Activated T-cell treated with anti-CD3 and anti-CD28 coated beads, Interleukin-2, amount 50 U/mL, for 4 hours (primary cell): ENCODE data around the gene STEAP2. TPM values are rescaled to one million over a fixed set of nuclear protein-coding genes. Genes with fewer than 3 reads are reported as not detected.
"Not testable (repeated sequence)": the region's sequence is repeated elsewhere in the genome, so short reads cannot be mapped to it uniquely, and the experiment has no call there.

ENCODE experiments used
- ATAC-seq, 2 donors: fragments of 200-7000 bp; cut with Tn5 transposase; one replicate each; pipeline ENCODE4 v1.10.0; 2021
- DNase-seq: peaks from one replicate; pipeline ENCODE4 v3.0.0-alpha.2; 2020
- H3K27me3 Mint-ChIP-seq: one replicate; pipeline ENCODE4 v1.8.0; 2021; ENCODE audit warnings: low read depth, mixed read lengths
- H3K36me3 Mint-ChIP-seq: one replicate; pipeline ENCODE4 v1.8.0; 2022; ENCODE audit warnings: mixed read lengths; ENCODE audit not compliant: insufficient read depth
- H3K4me1 Mint-ChIP-seq: one replicate; pipeline ENCODE4 v1.8.0; 2021; ENCODE audit warnings: low read depth, mixed read lengths
- H3K4me3 Mint-ChIP-seq: one replicate; pipeline ENCODE4 v1.8.0; 2021; ENCODE audit warnings: mild to moderate bottlenecking, moderate library complexity, mixed read lengths
- H3K9me3 Mint-ChIP-seq: one replicate; pipeline ENCODE4 v1.8.0; 2021; ENCODE audit warnings: mixed read lengths
- total RNA-seq, 3 donors: library from RNA; stranded (reverse); gene quantifications; one replicate each; pipeline ENCODE4 v1.2.1, GENCODE V29; 2021

The STEAP2 gene
- total RNA-seq, 3 donors from 2014 or later = 0.08 to 0.14 TPM; not detected in 1

- not testable (repeated sequence) for ATAC-seq, H3K36me3 Mint-ChIP-seq, H3K9me3 Mint-ChIP-seq, H3K4me3 Mint-ChIP-seq, H3K4me1 Mint-ChIP-seq, DNase-seq
- H3K27me3 Mint-ChIP-seq = peaks cover 16% of the 10 kb centered on the region
Observed at GRCh38 chr7:90256011-90256410, 44.5 kb downstream of the STEAP2 start.

- ATAC-seq = no peak
Observed at GRCh38 chr7:90256778-90257177, 45.2 kb downstream of the STEAP2 start.

GRCh38 chr7:90261441-90261840 lies 49.9 kb downstream of the STEAP2 start:
- Mint-ChIP-seq H3K27me3 (peaks cover 1% of the 10 kb centered on the region), H3K36me3 (no peaks in the 10 kb centered on the region), H3K4me1 (no peaks in the 10 kb centered on the region), H3K9me3 (no peaks in the 10 kb centered on the region), H3K4me3 (no peak overlapping the region)
- ATAC-seq (no peak), DNase-seq (no peak)

More at GRCh38 chr7:90256778-90257177, 45.2 kb downstream of the STEAP2 start:
- Mint-ChIP-seq H3K4me1 (no peaks in the 10 kb centered on the region), H3K27me3 (peaks cover 16% of the 10 kb centered on the region), H3K36me3 (no peaks in the 10 kb centered on the region), H3K4me3 (no peak overlapping the region), H3K9me3 (no peaks in the 10 kb centered on the region)
- DNase-seq = no peak

DNA sequence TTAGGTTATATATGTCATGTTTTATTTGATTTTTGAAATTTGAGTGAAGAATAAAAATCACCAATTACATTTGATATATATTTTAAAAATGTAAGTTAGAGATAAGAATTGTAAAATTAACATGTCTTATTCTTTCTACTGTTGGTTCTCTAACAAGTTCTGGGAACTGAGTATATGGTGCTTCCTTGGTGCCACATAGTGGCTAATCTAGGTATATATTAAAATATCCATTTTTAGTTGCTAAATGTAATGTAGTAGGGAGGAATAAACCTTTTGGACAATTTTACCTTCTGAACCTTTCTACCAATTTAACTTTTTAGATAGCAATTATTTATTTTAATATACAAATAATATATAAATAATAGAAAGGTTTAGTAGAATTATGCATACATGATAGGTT lies 50.9 kb downstream of the STEAP2 start:
- peaks cover 1% of the 10 kb centered on the region for H3K27me3 Mint-ChIP-seq

GRCh38 chr7:90266808-90267207 lies 55.3 kb downstream of the STEAP2 start:
- no peaks in the 10 kb centered on the region for H3K4me1 Mint-ChIP-seq
- H3K9me3 Mint-ChIP-seq = no peaks in the 10 kb centered on the region
- ATAC-seq (no peak), DNase-seq (no peak)
- H3K36me3 Mint-ChIP-seq = no peaks in the 10 kb centered on the region
- H3K27me3 Mint-ChIP-seq = peaks cover 1% of the 10 kb centered on the region
- H3K4me3 Mint-ChIP-seq = no peak overlapping the region

More for the DNA sequence above, 50.9 kb downstream of the STEAP2 start:
- H3K9me3 Mint-ChIP-seq = no peaks in the 10 kb centered on the region
- DNase-seq (no peak), ATAC-seq (no peak)
- no peaks in the 10 kb centered on the region for H3K4me1 Mint-ChIP-seq
- no peaks in the 10 kb centered on the region for H3K36me3 Mint-ChIP-seq
- H3K4me3 Mint-ChIP-seq = no peak overlapping the region

GRCh38 chr7:90267263-90267858 lies 55.8 kb downstream of the STEAP2 start:
- Mint-ChIP-seq H3K4me1 (no peaks in the 10 kb centered on the region), H3K27me3 (peaks cover 1% of the 10 kb centered on the region), H3K36me3 (no peaks in the 10 kb centered on the region), H3K4me3 (no peak overlapping the region), H3K9me3 (no peaks in the 10 kb centered on the region)
- no peak for ATAC-seq
- DNase-seq = no peak

DNA sequence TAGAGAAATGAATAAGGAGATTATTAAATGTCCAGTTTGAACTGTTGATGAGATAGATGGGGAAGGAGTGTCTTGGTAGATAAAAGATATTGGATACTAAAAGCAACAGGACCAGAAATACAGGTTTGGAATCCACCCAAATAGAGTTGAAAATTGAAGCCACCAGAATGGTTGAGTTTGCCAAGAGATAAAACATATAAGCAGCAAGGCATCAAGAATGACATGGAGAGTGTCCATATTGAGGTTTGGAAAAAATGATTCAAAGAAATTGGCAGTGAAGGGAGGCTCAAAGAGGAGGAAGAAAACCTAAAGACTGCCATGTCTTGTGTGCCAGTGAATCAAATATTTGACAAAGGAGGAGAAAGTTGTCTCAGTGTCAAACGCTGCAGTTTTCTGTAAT lies 57.6 kb downstream of the STEAP2 start:
- Mint-ChIP-seq H3K4me1 (no peaks in the 10 kb centered on the region), H3K9me3 (no peaks in the 10 kb centered on the region), H3K36me3 (no peaks in the 10 kb centered on the region), H3K27me3 (peaks cover 1% of the 10 kb centered on the region), H3K4me3 (no peak overlapping the region)
- no peak for DNase-seq
- ATAC-seq = no peak

- H3K4me1 Mint-ChIP-seq = no peaks in the 10 kb centered on the region
- no peak overlapping the region for H3K4me3 Mint-ChIP-seq
- no peaks in the 10 kb centered on the region for H3K9me3 Mint-ChIP-seq
- no peak for ATAC-seq
- DNase-seq = no peak
- no peaks in the 10 kb centered on the region for H3K36me3 Mint-ChIP-seq
- H3K27me3 Mint-ChIP-seq = no peaks in the 10 kb centered on the region
Observed at GRCh38 chr7:90270431-90271178, 59.1 kb downstream of the STEAP2 start.

- Mint-ChIP-seq H3K4me1 (no peaks in the 10 kb centered on the region), H3K27me3 (no peaks in the 10 kb centered on the region), H3K9me3 (no peaks in the 10 kb centered on the region), H3K36me3 (no peaks in the 10 kb centered on the region), H3K4me3 (no peak overlapping the region)
- DNase-seq (no peak), ATAC-seq (no peak)
Observed at GRCh38 chr7:90271753-90272152, 60.2 kb downstream of the STEAP2 start.

GRCh38 chr7:90272242-90272641 lies 60.7 kb downstream of the STEAP2 start:
- Mint-ChIP-seq H3K4me1 (no peaks in the 10 kb centered on the region), H3K9me3 (no peaks in the 10 kb centered on the region), H3K27me3 (no peaks in the 10 kb centered on the region), H3K4me3 (no peak overlapping the region), H3K36me3 (no peaks in the 10 kb centered on the region)
- no peak for DNase-seq
- ATAC-seq = no peak

GRCh38 chr7:90274161-90274560 lies 62.6 kb downstream of the STEAP2 start:
- no peaks in the 10 kb centered on the region for H3K36me3 Mint-ChIP-seq
- H3K27me3 Mint-ChIP-seq = no peaks in the 10 kb centered on the region
- no peaks in the 10 kb centered on the region for H3K9me3 Mint-ChIP-seq
- no peaks in the 10 kb centered on the region for H3K4me1 Mint-ChIP-seq
- no peak overlapping the region for H3K4me3 Mint-ChIP-seq
- ATAC-seq (no peak), DNase-seq (no peak)

DNA sequence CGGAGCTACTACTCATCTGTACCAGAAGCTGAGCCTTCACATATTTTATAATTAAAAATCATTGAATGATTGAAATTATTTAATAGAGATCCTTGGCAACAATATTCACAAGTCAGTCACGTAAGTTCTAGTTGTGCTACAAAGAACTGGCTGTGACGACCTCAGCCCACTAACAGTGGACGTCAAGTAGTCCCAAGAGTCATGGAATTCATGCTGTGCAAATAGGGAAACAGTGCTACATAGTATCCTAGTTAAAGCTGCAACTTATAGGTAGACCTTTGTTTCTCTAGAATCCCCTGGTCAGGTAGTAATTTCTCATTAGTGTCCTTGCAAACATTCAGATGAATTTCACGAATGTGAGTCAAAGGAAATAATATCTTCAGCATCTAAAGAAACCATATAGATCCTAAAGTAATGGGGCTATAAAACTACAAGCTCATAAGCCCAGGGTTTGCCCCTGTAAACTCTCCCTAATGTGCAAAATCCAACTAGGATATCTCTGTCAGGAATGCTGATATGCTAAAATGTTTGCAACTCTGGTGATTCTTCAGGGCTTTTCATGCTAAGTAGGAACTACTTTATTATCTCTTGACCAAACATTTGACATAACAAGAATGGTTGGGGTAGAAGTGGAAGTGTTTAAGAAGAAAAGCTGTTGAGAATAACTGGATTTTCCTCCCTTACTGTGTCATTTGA lies 64.6 kb downstream of the STEAP2 start:
- Mint-ChIP-seq H3K4me3 (no peak overlapping the region), H3K9me3 (no peaks in the 10 kb centered on the region), H3K4me1 (no peaks in the 10 kb centered on the region), H3K27me3 (no peaks in the 10 kb centered on the region), H3K36me3 (no peaks in the 10 kb centered on the region)
- ATAC-seq (no peak), DNase-seq (no peak)
